GM18508 (cell line): ENCODE measurements around the gene DNAH2.

Experiments
- ATAC-seq: cut with Tn5 transposase; IDR thresholded peaks from one replicate; pipeline ENCODE4 v1.9.1; 2021; ENCODE audit warnings: moderate number of reproducible peaks; ENCODE audit not compliant: insufficient read depth, unreplicated experiment

The DNAH2 gene

DNA sequence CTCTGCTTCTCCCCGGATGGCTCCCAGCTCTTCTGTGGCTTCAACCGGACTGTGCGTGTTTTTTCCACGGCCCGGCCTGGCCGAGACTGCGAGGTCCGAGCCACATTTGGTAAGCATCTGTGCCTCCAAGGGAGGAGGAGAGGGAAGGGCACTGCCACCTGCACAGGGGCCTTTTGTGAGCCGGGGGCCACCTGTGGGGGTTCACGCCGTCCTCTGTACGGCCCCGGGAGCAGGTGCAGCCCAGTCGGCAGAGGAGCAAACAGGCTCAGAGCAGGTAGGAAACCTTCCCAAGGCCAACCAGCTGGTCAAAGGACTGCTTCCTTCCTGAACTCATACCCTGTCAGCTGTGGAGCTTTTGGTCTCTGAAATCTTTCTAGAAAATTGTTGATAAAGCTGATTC, 15.9 kb upstream of the DNAH2 start:
- no peak for ATAC-seq

GRCh38 chr17:7702776-7703175, 14.8 kb upstream of the DNAH2 start:
- ATAC-seq = no peak

- ATAC-seq = no peak
These were observed 13.7 kb upstream of the DNAH2 start for GRCh38 chr17:7703584-7704479.

DNA sequence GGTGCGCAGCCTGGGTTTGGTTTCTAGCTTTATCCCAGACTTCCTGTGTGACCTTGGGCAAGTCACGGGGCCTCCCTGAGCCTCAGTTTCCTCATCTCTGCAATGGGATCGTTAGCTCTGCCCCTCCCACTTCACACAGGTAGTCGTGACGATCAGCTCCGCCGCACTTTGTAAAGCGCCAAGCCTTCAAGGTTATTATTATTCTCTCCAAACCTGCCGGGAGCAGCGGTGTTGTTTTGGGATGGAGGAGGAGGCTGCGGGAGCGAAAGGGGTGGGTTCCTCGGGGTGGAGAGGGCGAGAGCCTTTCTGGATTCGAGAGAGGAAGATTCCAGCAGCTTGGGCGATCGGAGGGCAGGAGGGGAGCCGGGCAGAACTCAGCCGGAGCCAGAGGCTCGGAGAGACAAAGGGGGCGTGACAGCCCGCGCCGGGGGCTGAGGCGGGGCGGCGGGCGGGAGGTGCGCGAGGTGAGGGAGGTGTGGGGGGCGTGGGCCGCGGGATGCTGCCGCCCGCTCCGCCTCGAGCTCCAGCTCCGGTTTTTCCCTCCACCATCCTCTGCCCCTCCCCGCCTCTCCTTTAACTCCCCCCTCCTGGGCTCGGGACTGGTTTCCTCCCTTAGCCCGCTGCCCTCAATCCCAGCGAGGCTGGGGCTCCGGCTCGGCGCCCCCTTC, 12.8 kb upstream of the DNAH2 start, which contains the start of gene EFNB3:
TSS of gene EFNB3 (plus strand) at position 602 of the 668 bp plus-strand sequence. CDS start 397 bp downstream, outside the sequence.
- ATAC-seq = no peak

GRCh38 chr17:7705269-7706255, 12.0 kb upstream of the DNAH2 start:
- no peak for ATAC-seq

DNA sequence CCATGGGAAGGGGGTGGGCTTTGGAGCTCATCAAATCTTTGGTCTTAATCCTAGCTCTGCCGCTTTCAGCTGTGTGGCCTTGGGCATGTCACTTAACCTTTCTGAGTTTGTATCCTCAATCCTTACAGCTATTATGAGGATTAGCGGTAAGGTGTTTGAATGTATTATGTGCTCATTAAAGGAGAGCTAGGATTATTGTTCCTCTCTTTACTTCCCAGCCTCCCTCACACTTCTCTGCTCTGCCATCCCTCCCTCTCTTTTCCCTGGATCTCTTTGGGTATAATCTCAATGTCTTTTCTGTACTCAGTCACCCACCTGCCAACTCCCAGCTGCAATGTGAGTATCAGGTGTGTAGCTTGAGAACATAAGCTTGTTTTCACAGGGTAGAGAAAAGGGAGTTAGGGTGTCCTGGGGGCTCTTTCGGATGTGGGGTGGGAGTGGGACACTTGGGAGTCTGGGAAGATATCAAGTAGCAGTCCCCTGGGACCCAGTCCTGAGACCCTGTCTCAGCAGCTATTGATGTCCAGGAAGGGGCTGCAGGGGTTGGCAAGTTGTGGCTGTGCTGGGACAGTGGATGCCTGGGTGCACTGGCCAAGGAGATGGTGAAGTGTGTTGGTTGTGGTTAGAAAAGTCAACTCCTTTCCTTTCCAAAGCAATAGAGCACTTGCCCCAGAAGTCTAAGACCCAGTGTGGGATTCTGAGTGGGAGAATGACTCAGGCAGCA, 10.8 kb upstream of the DNAH2 start:
- no peak for ATAC-seq

GRCh38 chr17:7707446-7707845, 10.1 kb upstream of the DNAH2 start:
- ATAC-seq = no peak

DNA sequence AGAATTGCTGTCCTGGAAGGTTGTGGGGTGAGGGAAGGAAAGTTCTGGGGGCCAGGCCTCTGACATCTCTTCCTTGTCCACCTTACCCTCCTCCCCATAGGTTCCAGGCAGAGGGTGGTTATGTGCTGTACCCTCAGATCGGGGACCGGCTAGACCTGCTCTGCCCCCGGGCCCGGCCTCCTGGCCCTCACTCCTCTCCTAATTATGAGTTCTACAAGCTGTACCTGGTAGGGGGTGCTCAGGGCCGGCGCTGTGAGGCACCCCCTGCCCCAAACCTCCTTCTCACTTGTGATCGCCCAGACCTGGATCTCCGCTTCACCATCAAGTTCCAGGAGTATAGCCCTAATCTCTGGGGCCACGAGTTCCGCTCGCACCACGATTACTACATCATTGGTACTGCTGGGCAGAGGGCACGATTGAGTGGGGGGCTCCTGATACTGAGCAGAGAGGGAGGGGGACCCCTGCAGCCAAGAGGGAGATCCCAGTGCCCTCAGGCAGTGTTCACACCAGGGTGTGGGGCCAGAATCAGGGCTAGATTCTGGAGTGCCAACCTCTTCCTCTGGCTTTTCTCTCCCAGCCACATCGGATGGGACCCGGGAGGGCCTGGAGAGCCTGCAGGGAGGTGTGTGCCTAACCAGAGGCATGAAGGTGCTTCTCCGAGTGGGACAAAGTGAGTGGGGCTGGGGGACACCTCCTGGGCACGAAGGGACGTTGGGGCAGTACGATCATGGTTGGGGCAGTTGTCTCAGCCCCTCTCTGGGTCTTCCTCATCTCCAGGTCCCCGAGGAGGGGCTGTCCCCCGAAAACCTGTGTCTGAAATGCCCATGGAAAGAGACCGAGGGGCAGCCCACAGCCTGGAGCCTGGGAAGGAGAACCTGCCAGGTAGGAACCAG, 9.4 kb upstream of the DNAH2 start:
- no peak for ATAC-seq

DNA sequence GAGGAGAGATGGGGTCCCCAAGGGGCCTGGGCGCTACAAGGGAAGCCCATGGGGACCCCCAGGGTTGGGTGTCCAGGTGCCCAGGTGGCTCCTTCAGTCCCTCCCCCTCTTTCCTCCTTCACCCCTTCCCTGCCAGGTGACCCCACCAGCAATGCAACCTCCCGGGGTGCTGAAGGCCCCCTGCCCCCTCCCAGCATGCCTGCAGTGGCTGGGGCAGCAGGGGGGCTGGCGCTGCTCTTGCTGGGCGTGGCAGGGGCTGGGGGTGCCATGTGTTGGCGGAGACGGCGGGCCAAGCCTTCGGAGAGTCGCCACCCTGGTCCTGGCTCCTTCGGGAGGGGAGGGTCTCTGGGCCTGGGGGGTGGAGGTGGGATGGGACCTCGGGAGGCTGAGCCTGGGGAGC, 8.5 kb upstream of the DNAH2 start:
- ATAC-seq = no peak

- ATAC-seq = no peak
These were observed 7.2 kb upstream of the DNAH2 start for GRCh38 chr17:7710301-7710700.

GRCh38 chr17:7711051-7711755, 6.3 kb upstream of the DNAH2 start:
- ATAC-seq = no peak

GRCh38 chr17:7712111-7712771, 5.3 kb upstream of the DNAH2 start:
- ATAC-seq = no peak

DNA sequence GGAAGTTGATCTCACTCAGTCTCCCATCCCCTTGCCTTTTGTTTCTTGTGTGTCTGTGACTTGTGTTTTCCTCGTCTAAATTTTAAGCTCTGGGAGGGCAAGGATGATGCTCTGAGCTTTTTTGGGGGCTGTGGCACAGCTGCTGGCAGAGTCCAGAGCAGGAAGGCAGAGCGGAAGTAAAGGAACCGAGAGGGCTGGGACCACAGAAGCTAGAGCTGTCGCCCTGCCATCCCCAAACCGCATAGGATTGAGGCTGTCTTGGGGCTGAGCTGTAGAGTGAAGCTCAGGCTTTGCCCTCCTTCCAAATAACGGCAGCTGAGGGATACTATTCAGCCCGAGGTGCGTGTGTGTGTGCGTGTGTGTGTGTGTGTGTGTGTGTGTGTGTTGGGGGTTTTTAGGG, 3.8 kb upstream of the DNAH2 start:
- ATAC-seq = no peak

DNA sequence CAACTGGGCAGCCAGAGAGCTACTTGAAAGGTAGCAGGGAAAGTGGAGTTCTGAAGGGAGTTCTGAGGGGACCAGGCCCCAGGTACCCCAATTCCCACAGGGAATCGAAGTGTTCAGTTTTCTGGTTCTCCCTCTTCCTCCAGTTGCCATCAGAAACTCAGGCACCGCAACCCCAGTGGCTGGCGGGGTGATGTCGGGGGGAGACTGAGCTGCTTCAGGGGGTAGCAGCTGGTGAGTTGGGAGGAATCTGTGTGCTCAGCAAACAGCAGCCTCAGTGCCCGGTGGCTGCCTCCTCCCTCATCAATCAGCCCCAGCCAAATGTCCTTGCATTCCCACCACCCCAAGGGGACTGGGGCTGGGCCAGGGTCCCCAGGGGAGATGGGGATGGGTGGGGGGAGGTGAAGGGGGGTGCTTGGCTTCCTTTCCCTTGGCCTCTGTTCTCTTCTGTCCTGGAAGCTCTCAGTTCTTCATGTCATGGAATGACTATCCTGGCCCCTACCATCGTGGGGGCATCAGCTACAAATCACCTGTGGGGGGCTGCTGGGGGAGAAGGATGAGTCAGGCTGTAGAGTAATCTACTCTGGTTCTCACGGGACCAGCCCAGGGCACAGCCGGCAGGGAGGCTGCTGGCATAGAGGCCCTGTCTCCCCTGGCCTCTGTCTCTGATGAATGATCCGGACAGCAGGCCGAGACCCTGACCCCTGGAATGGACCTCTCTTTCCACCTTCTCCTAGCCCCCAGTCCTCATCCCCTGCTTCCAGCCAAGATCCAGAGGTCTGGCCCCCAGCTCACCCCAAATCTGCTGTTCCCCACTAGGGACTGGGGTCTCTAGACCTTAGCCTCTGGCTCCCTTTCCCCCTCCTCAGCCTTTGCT, 2.6 kb upstream of the DNAH2 start:
- ATAC-seq = no peak

- no peak for ATAC-seq
These were observed 1.3 kb upstream of the DNAH2 start for GRCh38 chr17:7715936-7716886.
